Kidney capillary endothelial cell (primary cell): ENCODE results near the gene PRRT2.
"Not testable (repeated sequence)": the region's sequence is repeated elsewhere in the genome, so short reads cannot be mapped to it uniquely, and the experiment has no call there.

Experiments used
- DNase-seq: peaks from one replicate; pipeline ENCODE4 v3.0.0-alpha.2; 2018; ENCODE audit warnings: low spot score

PRRT2 gene

GRCh38 chr16:29811896-29812665, at the start of gene PRRT2:
Gene PRRT2, plus strand, starts transcription at chr16:29812193. Its CDS starts 862 bp downstream, at chr16:29813055.
- DNase-seq: no peak

DNA sequence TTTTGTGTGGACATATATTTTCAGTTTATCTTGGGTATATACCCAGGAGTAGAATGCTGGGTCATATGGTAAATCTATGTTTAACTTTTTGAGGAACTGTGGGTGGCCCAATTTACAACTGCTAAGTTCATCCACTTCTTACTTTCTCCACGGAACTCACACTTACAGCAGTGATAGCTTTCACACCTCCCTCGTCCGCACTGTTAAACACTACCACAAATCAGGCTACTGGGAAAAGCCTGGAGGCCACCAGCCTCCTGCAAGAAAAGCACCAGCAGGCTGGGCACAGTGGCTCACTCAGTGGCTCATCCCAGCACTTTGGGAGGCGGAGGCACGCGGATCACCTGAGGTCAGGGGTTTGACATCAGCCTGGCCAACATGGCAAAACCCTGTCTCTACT, 48.7 kb upstream of the PRRT2 start:
- DNase-seq: no peak

DNA sequence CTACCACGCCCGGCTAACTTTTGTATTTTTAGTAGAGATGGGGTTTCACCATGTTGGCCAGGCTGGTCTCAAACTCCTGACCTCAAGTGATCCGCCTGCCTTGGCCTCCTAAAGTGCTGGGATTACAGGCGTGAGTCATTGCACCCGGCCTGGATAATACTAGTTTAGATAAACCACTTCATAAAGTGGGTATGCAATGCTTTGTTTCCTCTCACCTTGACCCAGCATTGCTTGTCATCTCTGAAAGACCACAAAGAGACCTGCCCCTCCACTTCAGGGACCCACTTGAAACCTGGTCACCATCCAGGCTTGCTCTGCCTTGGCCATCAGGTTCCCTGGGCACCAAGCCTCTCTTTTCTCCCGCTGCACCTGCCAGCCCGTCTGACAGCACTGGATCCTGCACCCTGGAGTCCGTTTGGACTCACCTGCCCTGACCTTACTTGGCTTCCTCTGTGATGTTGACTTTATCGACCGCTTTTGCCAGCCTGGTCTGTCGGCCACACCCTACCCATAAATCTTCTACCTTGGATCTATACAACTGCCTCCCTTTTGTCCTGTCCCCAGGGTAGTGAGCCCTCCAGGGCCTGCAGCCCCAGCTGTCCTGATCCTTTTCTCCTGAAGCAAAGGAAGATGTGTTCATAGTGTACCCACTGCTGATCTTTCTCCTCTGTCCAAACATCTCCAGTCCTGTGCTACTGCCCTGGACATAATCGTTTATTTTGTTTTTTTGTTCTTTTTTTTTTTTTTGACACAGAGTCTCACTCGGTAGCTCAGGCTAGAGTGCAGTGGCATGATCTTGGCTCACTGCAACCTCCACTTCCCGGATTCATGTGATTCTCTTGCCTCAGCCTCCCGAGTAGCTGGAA, 46.6 kb upstream of the PRRT2 start:
- DNase-seq: no peak

GRCh38 chr16:29766571-29766970, 45.4 kb upstream of the PRRT2 start:
- no peak for DNase-seq

- no peak for DNase-seq
Observed at GRCh38 chr16:29767062-29767461, 44.9 kb upstream of the PRRT2 start.

GRCh38 chr16:29769507-29769906, 42.5 kb upstream of the PRRT2 start:
- no peak for DNase-seq

GRCh38 chr16:29770250-29770929, 41.6 kb upstream of the PRRT2 start:
- DNase-seq: no peak

DNA sequence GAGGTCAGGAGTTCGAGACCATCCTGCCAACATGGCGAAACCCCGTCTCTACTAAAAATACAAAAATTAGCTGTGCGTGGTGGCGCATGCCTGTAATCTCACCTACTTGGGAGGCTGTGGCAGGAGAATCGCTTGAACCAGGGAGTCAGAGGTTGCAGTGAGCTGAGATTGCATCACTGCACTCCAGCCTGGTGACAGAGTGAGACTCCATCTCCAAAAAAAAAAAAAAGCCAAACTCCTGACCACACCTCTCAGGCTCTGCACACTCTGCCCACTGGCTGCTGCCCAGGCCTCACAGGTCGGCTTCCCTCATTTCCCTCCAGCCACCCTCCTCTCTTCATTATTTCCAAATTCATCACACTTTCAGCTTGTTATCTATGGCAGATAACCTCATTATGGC, 39.7 kb upstream of the PRRT2 start:
- not testable (repeated sequence) for DNase-seq

- no peak for DNase-seq
Observed at GRCh38 chr16:29774730-29775129, 37.3 kb upstream of the PRRT2 start.

GRCh38 chr16:29775742-29776408, 36.1 kb upstream of the PRRT2 start:
- no peak for DNase-seq

GRCh38 chr16:29777576-29778350, 34.2 kb upstream of the PRRT2 start, which contains the start of gene ZG16:
Gene ZG16, plus strand, starts transcription at chr16:29778256. Its CDS starts 1,011 bp downstream, at chr16:29779267.
- no peak for DNase-seq

DNA sequence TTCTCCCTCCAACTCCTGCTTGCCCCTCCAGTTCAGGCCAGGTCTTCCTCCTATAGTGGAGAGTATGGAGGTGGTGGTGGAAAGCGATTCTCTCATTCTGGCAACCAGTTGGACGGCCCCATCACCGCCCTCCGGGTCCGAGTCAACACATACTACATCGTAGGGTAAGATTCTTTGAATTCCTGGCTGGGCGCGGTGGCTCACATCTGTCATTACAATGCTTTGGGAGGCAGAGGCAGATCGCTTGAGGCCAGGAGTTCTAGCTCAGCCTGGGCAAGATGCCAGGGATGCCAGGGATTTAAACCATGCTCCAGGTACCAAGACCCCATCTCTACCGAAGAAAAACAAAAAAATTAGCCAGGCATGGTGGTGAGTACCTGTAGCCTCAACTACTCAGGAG, 32.5 kb upstream of the PRRT2 start:
- DNase-seq: no peak

- DNase-seq: not testable (repeated sequence)
Observed at GRCh38 chr16:29783094-29783953, 28.7 kb upstream of the PRRT2 start.

DNA sequence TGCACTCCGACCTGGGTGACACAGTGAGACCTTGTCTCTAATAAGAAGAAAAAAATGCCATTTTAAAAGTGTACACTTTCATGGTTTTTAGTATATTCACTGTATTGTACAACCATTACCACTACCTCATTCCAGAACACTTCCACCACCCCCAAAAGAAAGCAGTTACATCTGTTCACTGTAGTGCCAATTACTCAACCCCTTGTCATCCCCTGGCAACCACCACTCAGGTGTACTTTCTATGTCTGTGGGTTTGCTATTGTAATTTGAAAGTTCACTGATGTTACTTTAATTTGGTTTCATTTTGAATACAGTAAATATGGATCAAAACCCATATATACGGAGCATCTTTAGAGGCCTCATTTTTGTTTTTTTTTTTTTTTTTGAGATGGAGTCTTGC, 27.8 kb upstream of the PRRT2 start:
- no peak for DNase-seq

DNA sequence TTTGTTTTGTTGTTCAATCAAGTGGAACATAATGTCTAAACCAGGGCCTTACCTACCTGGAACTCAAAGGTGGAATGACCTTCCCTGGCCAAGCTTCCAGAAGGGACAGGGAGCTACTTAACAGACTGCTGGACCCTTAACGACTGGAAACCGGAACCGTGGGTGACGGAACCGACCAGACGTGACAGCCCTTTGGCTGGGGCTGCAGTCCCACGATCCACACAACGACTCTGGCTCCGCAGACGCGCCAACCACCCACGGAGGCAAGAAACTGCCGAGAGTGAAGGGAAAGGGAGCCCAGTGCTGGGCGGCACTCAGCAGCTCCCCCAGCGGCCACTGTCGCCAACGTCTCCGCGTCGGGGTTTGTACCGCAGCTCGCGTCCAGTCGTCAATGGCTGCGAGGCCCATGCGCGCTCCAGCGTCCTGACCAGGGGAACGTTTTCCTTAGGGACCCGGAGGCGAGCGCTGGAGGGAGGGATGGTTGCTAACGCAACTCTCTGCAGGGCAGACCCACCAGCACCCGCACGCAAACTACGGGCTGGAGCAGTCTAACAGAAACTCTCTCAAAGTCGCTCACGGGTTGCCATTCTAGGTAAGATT, 27.0 kb upstream of the PRRT2 start:
- DNase-seq: peak; percentile 53

DNA sequence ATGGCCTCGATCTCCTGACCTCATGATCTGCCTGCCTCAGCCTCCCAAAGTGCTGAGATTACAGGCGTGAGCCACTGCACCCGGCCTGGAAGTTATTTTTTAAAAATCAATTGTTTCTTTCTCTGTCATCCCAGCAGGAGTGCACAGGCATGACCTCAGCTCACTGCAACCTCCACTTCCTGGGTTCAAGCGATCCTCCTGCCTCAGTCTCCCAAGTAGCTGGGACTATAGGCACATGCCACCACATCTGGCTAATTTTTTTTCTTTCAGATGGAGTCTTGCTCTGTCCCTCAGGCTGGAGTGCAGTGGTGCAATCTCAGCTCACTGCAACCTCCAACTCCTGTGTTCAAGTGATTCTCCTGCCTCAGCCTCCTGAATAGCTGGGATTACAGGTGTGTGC, 24.8 kb upstream of the PRRT2 start:
- not testable (repeated sequence) for DNase-seq

DNA sequence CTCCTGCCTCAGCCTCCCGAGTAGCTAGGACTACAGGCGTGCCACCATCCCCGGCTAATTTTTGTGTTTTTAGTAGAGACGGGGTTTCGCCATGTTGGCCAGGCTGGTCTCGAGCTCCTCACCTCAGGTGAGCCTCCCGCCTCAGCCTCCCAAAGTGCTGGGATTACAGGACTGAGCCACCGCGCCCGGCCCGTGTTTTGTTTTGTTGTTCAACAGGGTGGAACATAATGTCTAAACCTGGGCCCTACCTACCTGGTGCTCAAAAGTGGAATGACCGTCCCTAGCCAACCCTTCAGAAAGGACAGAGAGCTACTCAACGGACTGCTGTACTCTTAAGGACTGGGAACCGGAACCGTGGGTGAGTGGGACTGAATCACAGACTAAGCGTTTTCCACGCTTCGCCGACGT, 22.2 kb upstream of the PRRT2 start:
- DNase-seq: no peak

- DNase-seq: peak; percentile 99
Observed at GRCh38 chr16:29790183-29790948, 21.6 kb upstream of the PRRT2 start, which contains the start of gene KIF22. Gene KIF22, plus strand, starts transcription at chr16:29790751. Its CDS starts 9 bp downstream, at chr16:29790760.
